NCI-H1930 (cell line): ENCODE measurements around the gene GAB2.
"Not testable (repeated sequence)": the region's sequence is repeated elsewhere in the genome, so short reads cannot be mapped to it uniquely, and the experiment has no call there.

Experiments used
- DNase-seq, 2 experiments: peaks; one replicate each; lab custom pipeline; 2025; lab: John Stamatoyannopoulos, UW

Gene GAB2

GRCh38 chr11:78417175-78417887, at the start of gene GAB2:
TSS of gene GAB2 (minus strand) at chr11:78417820. CDS start at chr11:78417720, 100 bp downstream.
- no peak for DNase-seq

DNA sequence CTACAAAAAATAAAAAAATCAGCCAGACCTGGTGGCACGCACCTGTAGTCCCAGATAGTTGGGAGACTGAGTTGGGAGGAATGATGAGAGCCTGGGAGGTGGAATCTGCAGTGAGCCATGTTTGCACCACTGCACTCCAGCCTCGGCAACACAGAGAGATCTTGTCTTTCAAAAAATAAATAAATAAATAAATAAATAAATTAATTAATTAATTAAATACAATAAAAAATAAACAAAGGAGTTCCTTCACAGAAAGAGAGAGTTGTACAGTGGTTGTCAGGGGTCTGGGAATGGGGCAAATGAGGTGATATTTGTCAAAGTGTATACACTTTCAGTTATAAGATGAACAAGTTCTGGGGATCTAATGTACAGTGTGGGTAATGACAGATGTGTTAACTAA, 49.8 kb upstream of the GAB2 start:
- DNase-seq: no peak

DNA sequence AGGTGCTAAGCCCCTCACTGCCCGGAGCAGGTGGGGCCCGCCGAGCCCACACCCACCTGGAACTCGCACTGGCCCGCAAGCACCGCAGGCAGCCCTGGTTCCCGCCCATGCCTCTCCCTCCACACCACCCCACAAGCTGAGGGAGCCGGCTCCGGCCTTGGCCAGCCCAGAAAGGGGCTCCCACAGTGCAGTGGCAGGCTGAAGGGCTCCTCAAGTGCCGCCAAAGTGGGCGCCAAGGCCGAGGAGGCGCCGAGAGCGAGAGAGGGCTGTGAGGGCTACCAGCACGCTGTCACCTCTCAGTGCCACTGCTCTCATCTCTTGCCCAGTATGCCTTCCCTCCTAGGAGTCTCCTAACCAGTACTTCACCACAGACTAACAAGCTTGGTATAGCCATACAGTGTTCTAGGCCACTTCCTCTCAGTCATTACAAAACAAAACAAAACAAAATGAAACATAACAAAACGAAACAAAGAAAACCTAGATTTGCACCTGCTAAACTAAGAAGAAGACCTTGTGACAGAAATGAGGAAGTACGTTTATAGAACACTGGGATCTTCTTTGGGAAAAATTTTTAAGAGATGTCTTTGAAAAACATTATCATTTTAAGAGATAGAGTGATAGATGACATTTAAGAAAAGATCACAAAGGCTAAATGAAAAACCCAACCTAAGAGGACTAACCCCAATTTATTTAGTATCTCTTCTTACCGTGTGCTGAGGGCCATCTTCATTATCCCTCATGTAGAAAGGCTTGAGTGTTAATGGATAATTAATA, 47.7 kb upstream of the GAB2 start:
- DNase-seq: no peak

- not testable (repeated sequence) for DNase-seq
These were observed 47.2 kb upstream of the GAB2 start for GRCh38 chr11:78464787-78465168.

DNA sequence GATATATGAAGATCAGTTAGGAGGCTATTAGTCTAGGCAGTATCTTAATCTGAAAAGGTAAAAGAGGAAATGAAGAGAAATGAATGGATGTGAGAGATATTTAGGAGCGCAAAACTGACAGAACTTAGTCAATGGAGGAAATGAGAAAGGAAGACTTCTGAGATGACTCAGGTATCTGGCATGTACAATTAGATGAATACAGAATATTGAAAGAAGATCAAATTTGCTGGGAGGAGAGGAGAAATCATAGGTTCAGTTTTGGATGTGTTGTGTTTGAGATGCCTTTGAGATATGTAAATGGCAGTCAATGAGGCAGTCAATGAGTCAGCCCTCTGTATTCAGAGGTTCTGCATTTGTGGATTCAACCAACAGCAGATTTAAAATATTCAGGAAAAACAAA, 42.9 kb upstream of the GAB2 start:
- no peak for DNase-seq

DNA sequence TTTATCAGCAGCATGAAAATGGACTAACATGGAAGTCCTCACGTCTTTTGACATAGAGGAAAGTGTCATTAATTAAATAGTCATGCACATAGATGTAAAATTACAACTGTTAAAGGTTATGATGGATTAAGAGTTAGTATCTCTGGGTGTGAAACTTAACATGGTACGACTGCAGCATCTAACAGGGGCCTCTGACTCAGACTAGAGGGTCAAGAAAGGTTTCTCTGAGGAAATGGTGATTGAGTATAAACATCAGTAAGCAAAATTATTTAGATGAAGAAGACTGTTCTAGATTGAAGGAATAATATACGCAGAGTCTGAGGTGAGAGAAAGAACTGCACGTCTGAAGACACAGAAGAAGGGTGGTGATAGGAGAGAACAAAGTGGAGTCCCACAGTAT, 42.1 kb upstream of the GAB2 start:
- DNase-seq: no peak

GRCh38 chr11:78457448-78457847, 39.8 kb upstream of the GAB2 start:
- no peak for DNase-seq

DNA sequence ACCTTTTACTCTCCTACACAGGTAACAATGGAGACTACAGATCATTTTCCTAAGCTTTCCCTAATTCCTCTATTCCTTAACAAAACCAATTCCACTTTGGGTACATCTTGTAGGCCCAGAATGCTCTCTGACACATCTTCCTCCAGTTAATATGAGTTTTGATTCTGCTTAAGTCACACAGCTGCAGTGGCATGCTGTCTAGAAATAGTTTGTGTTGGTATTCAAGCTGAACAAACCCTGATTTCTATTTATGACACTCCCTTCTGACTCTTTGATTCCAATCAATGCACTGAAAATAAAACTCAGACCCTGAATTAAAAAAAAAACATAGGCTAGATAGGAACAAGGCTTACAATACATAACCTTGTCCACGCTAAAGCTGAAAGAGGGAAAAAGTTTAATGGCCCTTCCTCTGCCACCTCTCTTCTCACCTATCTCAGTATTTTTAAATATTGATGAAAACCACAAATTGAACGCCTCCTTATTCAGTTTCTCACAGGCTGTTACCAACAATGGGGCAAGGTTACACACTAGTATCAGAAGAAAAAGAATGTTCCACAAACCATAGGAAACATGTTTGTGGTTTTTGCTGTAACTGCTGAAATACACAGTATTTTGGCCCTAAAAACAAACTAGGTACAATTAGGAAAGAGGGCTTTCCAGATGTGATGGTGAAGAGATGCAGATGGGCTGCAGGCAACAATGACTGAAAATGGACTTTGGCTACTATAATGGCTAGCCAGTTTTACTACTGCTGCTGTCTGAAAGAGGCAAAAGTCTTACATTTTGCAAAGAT, 35.7 kb upstream of the GAB2 start:
- DNase-seq: no peak

GRCh38 chr11:78451371-78452150, 33.9 kb upstream of the GAB2 start:
- DNase-seq: no peak

DNA sequence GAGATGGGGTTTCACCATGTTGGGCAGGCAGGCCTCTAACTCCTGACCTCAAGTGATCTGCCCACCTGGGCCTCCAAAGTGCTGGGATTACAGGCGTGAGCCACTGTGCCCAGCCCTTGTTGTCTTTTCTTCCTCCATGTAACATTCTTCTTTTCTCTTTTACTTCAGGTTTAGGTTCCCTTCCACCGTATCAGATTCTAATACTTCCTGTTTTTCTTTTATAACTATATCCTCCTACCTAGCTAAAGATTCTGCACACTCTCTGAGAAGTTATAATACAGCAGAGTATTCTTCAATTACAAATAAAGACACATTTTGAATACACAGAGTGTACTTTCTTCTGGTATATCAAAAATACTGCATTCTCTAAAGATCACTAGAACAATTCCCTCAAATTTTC, 33.2 kb upstream of the GAB2 start:
- no peak for DNase-seq

- no peak for DNase-seq
These were observed 32.2 kb upstream of the GAB2 start for GRCh38 chr11:78449866-78450265.

DNA sequence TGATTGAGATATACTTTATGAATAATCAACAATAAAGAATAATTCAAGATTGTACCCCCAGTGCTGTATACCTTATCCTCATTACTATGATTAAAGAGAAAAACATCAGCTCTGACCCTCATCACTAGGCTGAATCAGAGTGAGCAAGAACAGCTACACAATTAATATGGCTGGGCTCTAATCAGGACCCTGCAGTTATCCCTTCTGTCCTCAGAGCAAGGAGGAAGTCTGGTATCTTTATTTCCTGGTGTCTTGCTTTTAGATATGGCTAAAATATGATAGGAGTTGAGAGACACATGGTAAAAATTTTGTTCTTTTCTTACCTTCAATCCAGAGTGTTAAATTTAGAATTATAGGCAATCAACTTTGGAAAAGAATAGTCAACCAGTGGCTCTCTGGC, 28.6 kb upstream of the GAB2 start:
- no peak for DNase-seq

DNA sequence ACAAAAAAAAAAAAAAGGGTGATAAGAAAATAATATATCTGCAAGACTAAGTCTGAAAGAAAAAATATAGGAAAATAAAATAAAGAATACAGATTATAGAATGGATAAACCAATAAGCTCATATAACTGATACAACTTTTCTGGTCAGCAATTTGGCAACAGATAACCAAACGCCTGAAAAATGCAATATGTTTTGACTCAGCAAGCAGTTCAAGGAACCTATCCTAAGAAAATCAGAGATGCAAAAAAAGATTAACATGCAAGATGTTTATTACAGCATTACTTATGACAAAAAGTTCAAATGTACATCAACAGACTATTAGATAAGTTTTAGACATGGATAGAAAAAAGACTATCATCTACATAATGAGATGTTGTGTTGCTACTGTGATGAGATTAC, 27.1 kb upstream of the GAB2 start:
- DNase-seq: no peak

- no peak for DNase-seq
These were observed 24.3 kb upstream of the GAB2 start for GRCh38 chr11:78441956-78442355.

GRCh38 chr11:78438298-78438975, 20.8 kb upstream of the GAB2 start:
- no peak for DNase-seq

DNA sequence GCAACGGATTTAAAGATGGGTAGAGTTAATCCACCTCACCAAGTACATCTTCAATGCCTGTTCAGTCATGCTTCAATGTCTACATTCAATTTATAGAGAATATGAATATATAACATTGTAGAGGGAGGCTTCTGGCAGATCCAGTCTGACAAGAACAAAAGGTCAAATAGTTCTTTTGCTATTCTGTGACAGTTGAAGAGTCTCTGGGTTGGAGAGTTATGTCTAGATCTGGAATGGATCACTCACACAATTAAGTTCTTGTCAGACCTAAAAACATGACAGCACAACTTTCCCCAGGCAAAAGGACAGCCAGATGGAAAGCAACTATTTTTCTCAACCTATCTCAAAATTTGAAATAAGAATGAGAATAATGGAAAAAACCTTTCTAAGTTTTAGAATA, 15.3 kb upstream of the GAB2 start:
- DNase-seq: no peak

GRCh38 chr11:78432058-78432515, 14.5 kb upstream of the GAB2 start:
- no peak for DNase-seq

- no peak for DNase-seq
These were observed 12.0 kb upstream of the GAB2 start for GRCh38 chr11:78429660-78430059.

GRCh38 chr11:78429209-78429608, 11.6 kb upstream of the GAB2 start:
- no peak for DNase-seq

DNA sequence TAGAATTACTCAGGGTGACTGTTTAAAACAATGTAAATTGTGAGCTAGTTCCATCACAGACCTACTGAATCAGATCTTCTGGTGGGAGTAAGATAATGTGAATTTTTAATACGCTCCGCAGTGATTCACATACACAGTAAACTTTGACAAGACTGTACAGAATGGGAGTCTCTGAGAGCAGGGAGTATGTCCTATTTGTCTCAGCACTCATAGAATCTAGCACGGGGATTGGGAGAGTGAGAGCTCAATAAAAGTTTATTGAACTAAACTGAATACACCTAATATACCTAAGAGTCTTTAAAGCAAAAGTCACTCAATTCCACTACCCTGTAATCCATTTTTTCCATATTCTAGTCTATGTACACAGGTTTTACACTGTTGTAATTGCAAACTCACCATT, 11.2 kb upstream of the GAB2 start:
- DNase-seq: no peak

DNA sequence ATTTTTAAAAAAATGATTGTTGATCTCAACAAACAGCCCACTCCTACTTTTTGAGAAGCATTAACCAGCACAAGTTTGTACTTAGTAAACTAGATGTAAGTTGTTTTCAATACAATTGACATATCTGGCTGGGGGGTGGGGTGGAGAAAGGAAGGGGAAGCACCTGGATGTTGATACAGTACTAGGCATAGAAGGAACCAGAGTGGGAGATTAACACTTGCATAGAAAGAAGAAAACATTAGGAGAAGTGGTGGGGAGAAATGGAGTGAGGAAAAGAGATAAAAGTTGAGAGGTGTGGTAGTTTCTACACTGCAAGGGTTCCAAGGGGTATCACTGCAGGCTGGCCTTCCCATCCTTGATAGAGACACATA, 10.6 kb upstream of the GAB2 start:
- no peak for DNase-seq
